H9 (cell line): ENCODE data around the gene IMP3. TPM values are rescaled to one million over a fixed set of nuclear protein-coding genes. Genes with fewer than 3 reads are reported as not detected.

Experiments used
- DNase-seq: peaks from one replicate; pipeline ENCODE4 v3.0.0-alpha.2; 2017
- H2AFZ ChIP-seq: one replicate; pipeline ENCODE4 v1.6.1; 2013; ENCODE audit warnings: mild to moderate bottlenecking, low read length, control low read depth, moderate library complexity
- H2AK5ac ChIP-seq: 2 replicates; pipeline ENCODE4 v1.6.1; 2013; ENCODE audit warnings: low read length, control low read depth, mixed read lengths; ENCODE audit not compliant: insufficient read length
- H2BK120ac ChIP-seq: one replicate; pipeline ENCODE4 v1.6.1; 2013; ENCODE audit warnings: low read depth, mild to moderate bottlenecking, low read length, control low read depth, inconsistent platforms; ENCODE audit not compliant: poor library complexity, severe bottlenecking
- H2BK12ac ChIP-seq: 2 replicates; pipeline ENCODE4 v1.6.1; 2013; ENCODE audit warnings: low read length, control low read depth, mixed read lengths, low read depth; ENCODE audit not compliant: insufficient read length
- H2BK15ac ChIP-seq: 2 replicates; pipeline ENCODE4 v1.6.1; 2013; ENCODE audit warnings: low read depth, low read length, control low read depth
- H2BK20ac ChIP-seq: one replicate; pipeline ENCODE4 v1.6.1; 2013; ENCODE audit warnings: low read depth, mild to moderate bottlenecking, low read length, control low read depth, inconsistent platforms; ENCODE audit not compliant: poor library complexity, severe bottlenecking
- H2BK5ac ChIP-seq: 2 replicates; pipeline ENCODE4 v1.6.1; 2013; ENCODE audit warnings: low read length, control low read depth, mixed read lengths; ENCODE audit not compliant: insufficient read length
- H3K14ac ChIP-seq: 2 replicates; pipeline ENCODE4 v1.6.1; 2013; ENCODE audit warnings: low read length, control low read depth; ENCODE audit not compliant: insufficient read depth
- H3K18ac ChIP-seq: 2 replicates; pipeline ENCODE4 v1.6.1; 2013; ENCODE audit warnings: low read depth, mild to moderate bottlenecking, mixed read lengths, low read length, control low read depth; ENCODE audit not compliant: insufficient read length
- H3K23ac ChIP-seq: 2 replicates; pipeline ENCODE4 v1.6.1; 2013; ENCODE audit warnings: low read length, control low read depth, mixed read lengths, low read depth; ENCODE audit not compliant: insufficient read length
- H3K23me2 ChIP-seq: 2 replicates; pipeline ENCODE4 v1.6.1; 2013; ENCODE audit warnings: low read depth, mild to moderate bottlenecking, mixed read lengths, low read length, control low read depth; ENCODE audit not compliant: insufficient read length, poor library complexity, severe bottlenecking
- H3K27ac ChIP-seq: 2 replicates; pipeline ENCODE4 v1.5.1; 2013; ENCODE audit warnings: low read length, control low read depth, mixed read lengths, low read depth; ENCODE audit not compliant: insufficient read length
- H3K27me3 ChIP-seq: 2 replicates; pipeline ENCODE4 v1.6.1; 2013; ENCODE audit warnings: low read length, control low read depth, inconsistent platforms; ENCODE audit not compliant: insufficient read depth
- H3K4ac ChIP-seq: 2 replicates; pipeline ENCODE4 v1.6.1; 2013; ENCODE audit warnings: low read depth, mild to moderate bottlenecking, control low read depth, inconsistent platforms, low read length, moderate library complexity
- H3K4me1 ChIP-seq: 2 replicates; pipeline ENCODE4 v1.6.1; 2013; ENCODE audit warnings: low read length, control low read depth, inconsistent platforms; ENCODE audit not compliant: insufficient read depth
- H3K4me2 ChIP-seq: 2 replicates; pipeline ENCODE4 v1.6.1; 2013; ENCODE audit warnings: low read length, control low read depth, mixed read lengths; ENCODE audit not compliant: insufficient read length, insufficient read depth
- H3K56ac ChIP-seq: 2 replicates; pipeline ENCODE4 v1.6.1; 2013; ENCODE audit warnings: low read depth, mild to moderate bottlenecking, mixed read lengths, low read length, control low read depth; ENCODE audit not compliant: insufficient read length
- H3K79me1 ChIP-seq: 2 replicates; pipeline ENCODE4 v1.6.1; 2013; ENCODE audit warnings: low read depth, mild to moderate bottlenecking, moderate library complexity, low read length, control low read depth, inconsistent platforms; ENCODE audit not compliant: insufficient read depth, poor library complexity, severe bottlenecking
- H3K79me2 ChIP-seq: 2 replicates; pipeline ENCODE4 v1.6.1; 2013; ENCODE audit warnings: low read length, control low read depth, inconsistent platforms; ENCODE audit not compliant: insufficient read depth
- H3K9ac ChIP-seq: 2 replicates; pipeline ENCODE4 v1.6.1; 2013; ENCODE audit warnings: low read length, control low read depth, mixed read lengths; ENCODE audit not compliant: insufficient read length; ENCODE audit errors: extremely low read depth
- H3K9me3 ChIP-seq: one replicate; pipeline ENCODE4 v1.6.1; 2013; ENCODE audit warnings: low read depth, low read length, inconsistent platforms; ENCODE audit not compliant: control insufficient read depth
- H3T11ph ChIP-seq: one replicate; pipeline ENCODE4 v1.6.1; 2013; ENCODE audit warnings: mild to moderate bottlenecking, low read length, control low read depth, inconsistent platforms
- H4K20me1 ChIP-seq: one replicate; pipeline ENCODE4 v1.6.1; 2013; ENCODE audit not compliant: control insufficient read depth, insufficient read length, insufficient read depth
- H4K5ac ChIP-seq: 2 replicates; pipeline ENCODE4 v1.6.1; 2013; ENCODE audit warnings: low read depth, mild to moderate bottlenecking, mixed read lengths, low read length, control low read depth; ENCODE audit not compliant: insufficient read length
- H4K8ac ChIP-seq: replicated peaks from 2 replicates; pipeline ENCODE4 v1.6.1; 2013; ENCODE audit warnings: low read length, control low read depth, mixed read lengths, low read depth; ENCODE audit not compliant: insufficient read length
- H4K91ac ChIP-seq: 2 replicates; pipeline ENCODE4 v1.6.1; 2013; ENCODE audit warnings: low read depth, mild to moderate bottlenecking, moderate library complexity, mixed read lengths, low read length, control low read depth; ENCODE audit not compliant: insufficient read length
- H3K27ac Mint-ChIP-seq, 3 experiments: 2 replicates in 2 of 3; 3 replicates in 1 of 3; pipeline ENCODE4 v1.8.0; 2020 to 2021; ENCODE audit warnings: mixed read lengths in 3 of 3, mild to moderate bottlenecking in 1 of 3, moderate library complexity in 1 of 3
- H3K27me3 Mint-ChIP-seq: 2 replicates; pipeline ENCODE4 v1.8.0; 2021; ENCODE audit warnings: low read depth, mild to moderate bottlenecking, moderate library complexity, mixed read lengths
- H3K36me3 Mint-ChIP-seq, 3 experiments: 2 replicates in 2 of 3; 3 replicates in 1 of 3; pipeline ENCODE4 v1.8.0; 2020 to 2021; ENCODE audit warnings: low read depth in 3 of 3, mixed read lengths in 3 of 3; ENCODE audit not compliant: insufficient read depth in 1 of 3
- H3K4me1 Mint-ChIP-seq, 2 experiments: 2 replicates each; pipeline ENCODE4 v1.8.0; 2020; ENCODE audit warnings: mixed read lengths in 2 of 2
- H3K4me3 Mint-ChIP-seq, 2 experiments: 2 replicates in 1 of 2; 3 replicates in 1 of 2; pipeline ENCODE4 v1.8.0; 2020 to 2021; ENCODE audit warnings: mild to moderate bottlenecking in 2 of 2, mixed read lengths in 2 of 2, moderate library complexity in 1 of 2
- H3K9me3 Mint-ChIP-seq, 2 experiments: 2 replicates in 1 of 2; 3 replicates in 1 of 2; pipeline ENCODE4 v1.8.0; 2020; ENCODE audit warnings: mild to moderate bottlenecking in 2 of 2, mixed read lengths in 2 of 2, moderate library complexity in 1 of 2
- WGBS: extraction: QIAGEN DNeasy Blood & Tissue Kit; methylation state at CpG from one replicate; pipeline ENCODE4 v1.1.7; 2013; ENCODE audit warnings: missing lambda C conversion rate, low lambda C conversion rate, mixed read lengths; ENCODE audit not compliant: insufficient read length; ENCODE audit errors: extremely low coverage; 5-methylcytosine and 5-hydroxymethylcytosine counted together
- total RNA-seq: library from RNA; stranded (reverse); gene quantifications from 2 replicates; pipeline ENCODE4 v1.2.1, GENCODE V29; 2021
- TF ChIP-seq, protein P1 (sequence below): fragments of 200-600 bp; sonication (generic); conservative IDR thresholded peaks from 3 replicates; pipeline ENCODE4 v1.8.0; 2021; ENCODE audit warnings: antibody characterized with exemption, mild to moderate bottlenecking

Gene IMP3
- total RNA-seq, 1 experiment from 2014 or later, result 97.9 TPM

DNA sequence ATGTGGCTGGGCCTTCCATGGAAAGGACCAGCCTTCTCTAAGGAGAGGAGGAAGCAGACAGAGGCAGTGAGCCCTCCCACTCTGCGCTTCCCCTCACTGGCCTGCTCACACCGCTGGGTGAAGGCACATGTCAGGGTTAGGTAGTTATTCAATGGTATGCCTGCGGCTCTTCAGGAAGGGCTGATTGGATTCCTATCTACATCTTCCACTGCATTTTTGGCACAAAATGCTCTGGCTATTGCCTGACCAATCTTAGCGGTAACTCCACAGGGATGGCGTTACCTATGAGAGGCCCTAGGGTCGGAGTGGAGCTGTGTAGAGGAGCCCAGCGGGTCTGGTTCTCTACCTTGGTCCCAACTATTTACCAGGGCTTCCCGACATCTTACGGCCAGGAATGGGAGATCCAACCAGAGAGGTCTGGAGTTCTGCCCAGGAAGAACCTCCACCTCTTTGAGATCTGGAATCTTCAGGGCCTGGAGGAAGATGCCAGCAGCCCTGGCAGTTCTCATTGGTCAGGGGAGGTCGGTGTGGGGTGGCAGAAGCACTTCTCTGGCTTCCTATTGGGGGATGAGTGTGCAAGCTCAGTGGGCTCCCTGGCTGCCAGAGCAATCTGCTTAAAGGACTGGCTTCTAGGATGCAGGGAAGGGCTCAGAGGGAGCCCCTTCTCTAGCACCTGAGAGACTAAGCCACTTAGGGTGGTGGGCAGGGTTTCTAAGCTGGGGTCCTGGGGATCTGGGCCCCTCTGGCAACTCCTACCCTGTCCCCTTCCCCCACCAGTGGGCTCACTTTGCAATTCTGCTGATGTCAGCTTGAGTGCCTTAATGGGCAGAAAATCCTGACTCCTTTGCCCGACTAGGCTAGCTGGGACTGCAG lies 31.9 kb upstream of the IMP3 start:
- no peaks in the 10 kb centered on the region; a peak in 1 of 5 replicates for H3K9me3 Mint-ChIP-seq
- Histone ChIP-seq H3K14ac (no peak overlapping the region), H3K23ac (no peak overlapping the region), H3K18ac (no peak overlapping the region), H3K27ac (no peak overlapping the region), H4K5ac (no peak overlapping the region), H2BK12ac (no peak overlapping the region), H3K4me2 (no peak overlapping the region), H3K4me1 (peaks cover 8% of the 10 kb centered on the region; the same call in 1 of the 2 replicates), H3K9me3 (no peaks in the 10 kb centered on the region), H3K9ac (no peak overlapping the region), H3K23me2 (no peaks in the 10 kb centered on the region), H4K8ac (no peak overlapping the region), H2BK120ac (no peak overlapping the region), H2BK5ac (no peak overlapping the region), H2AK5ac (no peak overlapping the region), H2BK15ac (no peak overlapping the region), H4K91ac (no peak overlapping the region), H3K79me1 (no peaks in the 10 kb centered on the region), H2BK20ac (no peak overlapping the region), H4K20me1 (no peaks in the 10 kb centered on the region), H3K27me3 (no peaks in the 10 kb centered on the region), H3T11ph (no peak overlapping the region), H3K79me2 (no peaks in the 10 kb centered on the region), H3K4ac (no peak overlapping the region), H3K56ac (no peak overlapping the region), H2AFZ (no peak overlapping the region)
- H3K4me3 Mint-ChIP-seq, result peak overlapping the region in 1 of 2 experiments; percentile 17; a peak in 1 of 5 replicates
- no peak for DNase-seq
- H3K27ac Mint-ChIP-seq, result peak overlapping the region; percentile 66 to 91 (median 70); a peak in 3 of 7 replicates
- WGBS, result no CpG with 5 or more reads among the region's 11 CpGs
- peaks cover 17 to 22% of the 10 kb centered on the region in 2 experiments for H3K4me1 Mint-ChIP-seq
- H3K36me3 Mint-ChIP-seq, result peaks cover 0 to 2% (median 0%) of the 10 kb centered on the region in 3 experiments; a peak in 2 of 7 replicates
- peaks cover 1% of the 10 kb centered on the region; the same call in 1 of the 2 replicates for H3K27me3 Mint-ChIP-seq
- TF ChIP-seq, protein P1, sequence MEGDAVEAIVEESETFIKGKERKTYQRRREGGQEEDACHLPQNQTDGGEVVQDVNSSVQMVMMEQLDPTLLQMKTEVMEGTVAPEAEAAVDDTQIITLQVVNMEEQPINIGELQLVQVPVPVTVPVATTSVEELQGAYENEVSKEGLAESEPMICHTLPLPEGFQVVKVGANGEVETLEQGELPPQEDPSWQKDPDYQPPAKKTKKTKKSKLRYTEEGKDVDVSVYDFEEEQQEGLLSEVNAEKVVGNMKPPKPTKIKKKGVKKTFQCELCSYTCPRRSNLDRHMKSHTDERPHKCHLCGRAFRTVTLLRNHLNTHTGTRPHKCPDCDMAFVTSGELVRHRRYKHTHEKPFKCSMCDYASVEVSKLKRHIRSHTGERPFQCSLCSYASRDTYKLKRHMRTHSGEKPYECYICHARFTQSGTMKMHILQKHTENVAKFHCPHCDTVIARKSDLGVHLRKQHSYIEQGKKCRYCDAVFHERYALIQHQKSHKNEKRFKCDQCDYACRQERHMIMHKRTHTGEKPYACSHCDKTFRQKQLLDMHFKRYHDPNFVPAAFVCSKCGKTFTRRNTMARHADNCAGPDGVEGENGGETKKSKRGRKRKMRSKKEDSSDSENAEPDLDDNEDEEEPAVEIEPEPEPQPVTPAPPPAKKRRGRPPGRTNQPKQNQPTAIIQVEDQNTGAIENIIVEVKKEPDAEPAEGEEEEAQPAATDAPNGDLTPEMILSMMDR, result no peak
